ENCODE measurements around the gene CEP95.

DNA sequence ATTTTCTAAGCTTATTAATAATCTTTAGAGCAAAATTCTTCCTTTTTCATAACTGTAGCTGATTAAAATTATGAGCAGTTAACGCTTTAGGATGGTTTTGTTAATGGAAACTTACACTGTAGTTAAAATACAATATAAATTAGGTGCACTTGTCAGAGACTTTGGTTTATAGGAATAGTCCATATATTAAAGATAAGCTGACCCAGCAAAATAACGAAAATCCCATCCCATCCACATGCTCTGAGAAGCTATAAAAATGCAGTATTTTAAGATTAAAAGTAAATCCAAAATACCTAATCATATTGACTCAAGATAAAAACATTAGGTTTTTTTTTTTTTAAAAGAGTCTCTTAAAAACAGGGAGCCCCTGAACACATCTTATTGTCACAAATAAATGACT is 38.0 kb downstream of the CEP95 start:
- TF ChIP-seq, protein P1, sequence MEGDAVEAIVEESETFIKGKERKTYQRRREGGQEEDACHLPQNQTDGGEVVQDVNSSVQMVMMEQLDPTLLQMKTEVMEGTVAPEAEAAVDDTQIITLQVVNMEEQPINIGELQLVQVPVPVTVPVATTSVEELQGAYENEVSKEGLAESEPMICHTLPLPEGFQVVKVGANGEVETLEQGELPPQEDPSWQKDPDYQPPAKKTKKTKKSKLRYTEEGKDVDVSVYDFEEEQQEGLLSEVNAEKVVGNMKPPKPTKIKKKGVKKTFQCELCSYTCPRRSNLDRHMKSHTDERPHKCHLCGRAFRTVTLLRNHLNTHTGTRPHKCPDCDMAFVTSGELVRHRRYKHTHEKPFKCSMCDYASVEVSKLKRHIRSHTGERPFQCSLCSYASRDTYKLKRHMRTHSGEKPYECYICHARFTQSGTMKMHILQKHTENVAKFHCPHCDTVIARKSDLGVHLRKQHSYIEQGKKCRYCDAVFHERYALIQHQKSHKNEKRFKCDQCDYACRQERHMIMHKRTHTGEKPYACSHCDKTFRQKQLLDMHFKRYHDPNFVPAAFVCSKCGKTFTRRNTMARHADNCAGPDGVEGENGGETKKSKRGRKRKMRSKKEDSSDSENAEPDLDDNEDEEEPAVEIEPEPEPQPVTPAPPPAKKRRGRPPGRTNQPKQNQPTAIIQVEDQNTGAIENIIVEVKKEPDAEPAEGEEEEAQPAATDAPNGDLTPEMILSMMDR (IDR thresholded peaks at IDR 0.05; ENCODE audit: low read length) = no peak
- no peak for TF ChIP-seq EZH2 (optimal IDR thresholded peaks at IDR 0.05; ENCODE audit: low read depth, low read length)

Measured in MM.1S (cell line).